Mesodermal cell (in vitro differentiated cells): ENCODE measurements around the gene RALGPS1.

Experiments used
- H3K27ac ChIP-seq: 2 replicates; pipeline ENCODE4 v1.7.0; 2013; ENCODE audit warnings: mild to moderate bottlenecking, low read depth, low read length, moderate library complexity; ENCODE audit not compliant: severe bottlenecking
- H3K36me3 ChIP-seq: 2 replicates; pipeline ENCODE4 v1.7.1; 2013; ENCODE audit warnings: mild to moderate bottlenecking, low read length, moderate library complexity; ENCODE audit not compliant: control insufficient read depth, insufficient read depth
- H3K4me1 ChIP-seq: one replicate; pipeline ENCODE4 v1.7.1; 2013; ENCODE audit warnings: mild to moderate bottlenecking, low read length; ENCODE audit not compliant: insufficient read depth, control insufficient read depth, poor library complexity, severe bottlenecking
- H3K4me3 ChIP-seq: 2 replicates; pipeline ENCODE4 v1.7.0; 2013; ENCODE audit warnings: low read length, control low read depth, mild to moderate bottlenecking; ENCODE audit not compliant: insufficient read depth, poor library complexity, severe bottlenecking; ENCODE audit errors: extremely low read depth
- H3K9me3 ChIP-seq: 2 replicates; pipeline ENCODE4 v1.7.1; 2013; ENCODE audit warnings: mild to moderate bottlenecking, low read length, moderate library complexity; ENCODE audit not compliant: control insufficient read depth
- WGBS, 2 experiments: methylation state at CpG; one replicate each; pipeline ENCODE4 v1.1.5; 2013; ENCODE audit warnings: missing lambda C conversion rate in 2 of 2; ENCODE audit not compliant: insufficient coverage in 2 of 2; 5-methylcytosine and 5-hydroxymethylcytosine counted together

Gene RALGPS1

DNA sequence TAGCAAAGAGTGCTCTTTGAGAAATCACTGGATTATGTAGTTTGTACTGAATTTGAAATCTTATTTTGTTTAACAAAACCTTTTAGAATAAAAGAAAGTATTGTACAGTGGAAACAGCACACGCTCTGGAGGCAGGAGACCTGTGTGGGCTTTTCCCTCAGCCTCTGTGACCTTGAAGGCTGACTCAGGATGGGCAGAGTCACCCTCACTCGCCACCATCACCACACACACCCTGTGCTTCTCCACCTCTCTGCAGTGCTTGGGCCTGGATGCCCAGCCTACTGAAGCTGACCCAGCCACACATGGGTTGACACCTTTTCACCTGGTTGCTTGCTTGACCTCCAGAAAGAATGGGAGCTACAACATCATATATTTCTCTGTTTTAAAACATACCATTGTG, 188.2 kb downstream of the RALGPS1 start:
- H3K36me3 ChIP-seq: no peaks in the 10 kb centered on the region
- no peaks in the 10 kb centered on the region for H3K9me3 ChIP-seq
- no peaks in the 10 kb centered on the region for H3K4me1 ChIP-seq
- 80 to 100% methylated on average over 1 of the region's 2 CpGs for WGBS, 2 experiments
- H3K4me3 ChIP-seq: no peak overlapping the region
- H3K27ac ChIP-seq: no peak overlapping the region

DNA sequence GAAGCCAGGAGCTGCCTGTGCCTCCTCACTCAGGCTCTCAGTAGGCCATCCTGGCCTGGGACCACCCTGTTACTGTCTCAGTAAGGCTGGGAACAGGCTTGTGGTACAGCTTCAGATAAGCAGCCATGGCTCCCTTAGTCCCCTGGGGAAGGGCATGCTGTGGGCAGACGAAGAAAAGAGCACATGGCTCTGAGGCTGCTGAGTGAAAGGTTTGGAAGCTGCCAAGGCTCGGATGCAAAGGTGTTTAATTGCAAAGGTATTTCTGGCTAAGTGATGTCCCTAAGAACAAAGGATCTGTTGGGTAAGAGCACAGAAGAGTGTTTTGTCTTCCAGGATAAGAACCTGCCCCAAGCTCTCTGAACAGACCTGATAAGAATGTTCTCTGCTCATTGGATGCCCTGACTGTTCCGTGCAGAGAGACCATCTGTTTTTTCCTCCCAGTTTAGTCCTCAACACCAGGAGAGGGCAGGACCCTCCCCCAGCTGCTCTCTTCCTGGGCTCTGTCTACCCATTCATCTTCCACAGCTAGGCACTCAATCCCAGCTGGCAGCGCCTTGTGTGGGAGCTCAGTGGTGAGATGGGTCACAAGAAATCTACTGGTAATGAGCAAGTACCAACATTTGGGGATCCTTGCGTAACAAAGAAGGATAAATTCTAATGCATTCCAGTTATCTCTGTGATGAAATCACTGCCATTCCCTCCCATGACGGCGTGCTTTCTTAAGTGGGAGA, 190.2 kb downstream of the RALGPS1 start:
- no peak overlapping the region for H3K4me3 ChIP-seq
- H3K4me1 ChIP-seq: no peaks in the 10 kb centered on the region
- no peaks in the 10 kb centered on the region for H3K9me3 ChIP-seq
- no peak overlapping the region for H3K27ac ChIP-seq
- H3K36me3 ChIP-seq: peaks cover 3% of the 10 kb centered on the region
- 85 to 88% methylated on average over 6 of the region's 7 CpGs for WGBS, 2 experiments

- Histone ChIP-seq H3K27ac (no peak overlapping the region), H3K9me3 (no peaks in the 10 kb centered on the region), H3K36me3 (peaks cover 3% of the 10 kb centered on the region), H3K4me1 (no peaks in the 10 kb centered on the region), H3K4me3 (no peak overlapping the region)
- 90 to 97% methylated on average over 5 of the region's 7 CpGs for WGBS, 2 experiments
These were observed 191.4 kb downstream of the RALGPS1 start for GRCh38 chr9:127105805-127106465.

- no peaks in the 10 kb centered on the region for H3K4me1 ChIP-seq
- WGBS, 2 experiments: 89 to 97% methylated on average over 3 to 4 of the region's 4 CpGs
- H3K9me3 ChIP-seq: no peaks in the 10 kb centered on the region
- H3K4me3 ChIP-seq: no peak overlapping the region
- H3K36me3 ChIP-seq: peaks cover 3% of the 10 kb centered on the region
- no peak overlapping the region for H3K27ac ChIP-seq
These were observed 191.9 kb downstream of the RALGPS1 start for GRCh38 chr9:127106466-127106855.

GRCh38 chr9:127107171-127107928, 192.8 kb downstream of the RALGPS1 start:
- Histone ChIP-seq H3K9me3 (no peaks in the 10 kb centered on the region), H3K36me3 (peaks cover 3% of the 10 kb centered on the region), H3K27ac (no peak overlapping the region), H3K4me3 (no peak overlapping the region), H3K4me1 (no peaks in the 10 kb centered on the region)
- WGBS, 2 experiments: 96 to 98% methylated on average over 6 to 7 of the region's 11 CpGs

GRCh38 chr9:127107929-127108876, 193.6 kb downstream of the RALGPS1 start:
- WGBS, 2 experiments: 94 to 96% methylated on average over 34 to 36 of the region's 38 CpGs
- H3K4me1 ChIP-seq: no peaks in the 10 kb centered on the region
- H3K27ac ChIP-seq: no peak overlapping the region
- H3K4me3 ChIP-seq: no peak overlapping the region
- no peaks in the 10 kb centered on the region for H3K9me3 ChIP-seq
- peaks cover 3% of the 10 kb centered on the region for H3K36me3 ChIP-seq

DNA sequence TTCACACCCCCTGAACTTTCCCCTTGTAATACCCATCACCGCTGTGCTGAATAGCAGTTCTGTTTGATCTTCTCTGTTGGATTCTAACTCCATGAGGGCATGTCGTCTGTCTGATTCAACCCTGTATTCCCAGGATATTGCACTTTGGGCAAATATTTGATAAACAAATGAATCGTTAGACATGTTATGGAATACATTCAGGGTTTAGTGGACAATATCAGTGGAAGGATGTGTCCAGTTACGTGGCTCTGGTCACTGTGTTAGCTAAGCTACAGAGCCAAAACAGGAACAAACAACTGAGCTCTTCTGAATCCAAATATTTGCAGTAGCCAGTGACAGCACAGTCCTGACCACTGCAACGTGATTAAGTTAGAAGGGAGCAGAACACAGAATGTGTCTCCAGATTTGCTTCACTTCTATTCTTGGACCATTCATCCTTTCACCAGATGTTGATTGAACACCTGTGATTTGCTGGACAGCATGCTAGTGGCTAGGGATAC, 194.7 kb downstream of the RALGPS1 start:
- Histone ChIP-seq H3K9me3 (no peaks in the 10 kb centered on the region), H3K4me3 (no peak overlapping the region), H3K27ac (no peak overlapping the region), H3K4me1 (no peaks in the 10 kb centered on the region), H3K36me3 (peaks cover 3% of the 10 kb centered on the region)
- WGBS, 2 experiments: 90 to 95% methylated on average over 5 of the region's 5 CpGs

DNA sequence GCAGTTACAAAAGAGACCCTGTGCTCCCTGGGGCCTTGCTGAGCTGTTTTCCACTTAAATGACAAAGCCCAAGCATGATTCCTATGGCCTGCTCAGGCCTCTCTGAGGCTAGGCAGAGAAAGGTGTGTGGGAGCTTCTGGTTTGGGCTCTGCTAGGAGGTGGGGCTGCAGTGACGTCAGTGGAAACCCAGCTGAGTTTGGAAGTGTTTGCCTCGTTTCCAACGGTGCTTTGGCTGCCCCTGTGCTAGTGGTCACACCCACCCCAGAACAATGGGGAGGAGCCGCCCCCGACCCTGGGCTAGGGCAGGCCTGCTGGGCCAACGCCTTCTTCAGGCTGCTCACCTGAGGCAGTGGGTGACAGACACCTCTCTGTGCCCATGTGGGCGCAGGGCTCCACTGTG, 197.5 kb downstream of the RALGPS1 start:
- Histone ChIP-seq H3K36me3 (peaks cover 3% of the 10 kb centered on the region), H3K27ac (no peak overlapping the region), H3K9me3 (no peaks in the 10 kb centered on the region), H3K4me3 (no peak overlapping the region), H3K4me1 (peaks cover 10% of the 10 kb centered on the region)
- 20 to 45% methylated on average over 4 to 7 of the region's 7 CpGs for WGBS, 2 experiments

DNA sequence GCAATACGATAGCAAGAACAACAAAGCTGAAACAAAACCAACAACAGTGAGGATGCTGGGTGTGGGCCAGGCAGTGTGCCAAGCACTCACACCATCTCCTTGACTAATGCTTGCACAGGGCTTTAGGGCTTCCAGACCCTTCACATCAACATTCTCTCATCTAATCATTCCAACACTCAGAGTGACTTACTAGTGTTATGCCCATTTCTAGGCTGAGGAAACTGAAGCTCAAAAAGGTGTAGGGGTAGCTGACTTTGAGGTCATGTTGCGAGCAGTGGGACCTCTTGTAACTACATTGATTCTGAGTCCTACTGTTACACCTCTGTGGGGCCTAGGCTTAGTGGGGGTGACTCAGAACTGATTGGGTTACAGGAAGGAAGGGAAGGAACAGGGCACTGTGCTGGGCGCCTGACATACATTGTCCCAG, 198.2 kb downstream of the RALGPS1 start:
- 70 to 100% methylated on average over 2 of the region's 3 CpGs for WGBS, 2 experiments
- H3K27ac ChIP-seq: no peak overlapping the region
- no peaks in the 10 kb centered on the region for H3K9me3 ChIP-seq
- no peak overlapping the region for H3K4me3 ChIP-seq
- H3K36me3 ChIP-seq: peaks cover 3% of the 10 kb centered on the region
- peaks cover 17% of the 10 kb centered on the region for H3K4me1 ChIP-seq
